Mammary epithelial cell (primary cell): ENCODE measurements around the gene PPP2R2B.

Source experiments
- EZH2 ChIP-seq: IDR thresholded peaks from 2 replicates; pipeline ENCODE4 v1.6.1; 2012; ENCODE audit warnings: low read length, inconsistent platforms, borderline replicate concordance
- TF ChIP-seq, protein P1 (sequence below), 2 donors: IDR thresholded peaks in 1 of 2; conservative IDR thresholded peaks in 1 of 2; 2 replicates each; pipeline ENCODE4 v1.5.1; 2011 to 2012; ENCODE audit warnings: inconsistent platforms in 2 of 2, low read length in 2 of 2, mild to moderate bottlenecking in 2 of 2, control low read depth in 1 of 2, low read depth in 1 of 2; ENCODE audit not compliant: insufficient read depth in 1 of 2; ENCODE audit errors: extremely low read depth in 1 of 2

DNA sequence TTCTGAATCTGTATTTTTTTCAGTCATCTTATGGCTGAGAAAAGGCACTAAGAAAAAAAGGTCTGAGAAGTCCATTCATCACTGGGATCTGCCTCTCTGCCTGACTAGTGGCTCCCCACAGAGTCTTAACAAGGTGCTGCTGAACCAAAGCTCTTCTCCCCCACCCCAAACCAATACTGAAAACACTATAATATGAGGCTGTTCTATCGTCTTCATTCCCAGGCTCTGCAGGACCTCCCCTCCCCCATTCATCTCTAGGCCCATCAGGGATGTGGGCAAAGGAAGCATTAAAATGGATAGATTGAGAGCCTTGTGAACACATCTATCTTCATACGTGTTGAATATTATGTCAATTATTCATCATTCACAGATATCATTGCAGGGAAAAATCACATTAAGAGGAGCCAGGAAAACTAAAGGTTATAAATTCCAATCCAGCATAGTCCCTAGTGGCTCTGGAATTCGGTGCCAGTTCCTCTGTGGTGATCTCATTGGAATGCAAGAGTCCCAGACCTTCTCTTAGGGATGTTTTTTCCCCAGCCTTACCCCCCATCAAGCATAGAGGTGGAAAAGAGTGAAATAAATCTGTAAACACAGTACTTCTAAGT is 318.2 kb downstream of the PPP2R2B start:
- TF ChIP-seq, protein P1, sequence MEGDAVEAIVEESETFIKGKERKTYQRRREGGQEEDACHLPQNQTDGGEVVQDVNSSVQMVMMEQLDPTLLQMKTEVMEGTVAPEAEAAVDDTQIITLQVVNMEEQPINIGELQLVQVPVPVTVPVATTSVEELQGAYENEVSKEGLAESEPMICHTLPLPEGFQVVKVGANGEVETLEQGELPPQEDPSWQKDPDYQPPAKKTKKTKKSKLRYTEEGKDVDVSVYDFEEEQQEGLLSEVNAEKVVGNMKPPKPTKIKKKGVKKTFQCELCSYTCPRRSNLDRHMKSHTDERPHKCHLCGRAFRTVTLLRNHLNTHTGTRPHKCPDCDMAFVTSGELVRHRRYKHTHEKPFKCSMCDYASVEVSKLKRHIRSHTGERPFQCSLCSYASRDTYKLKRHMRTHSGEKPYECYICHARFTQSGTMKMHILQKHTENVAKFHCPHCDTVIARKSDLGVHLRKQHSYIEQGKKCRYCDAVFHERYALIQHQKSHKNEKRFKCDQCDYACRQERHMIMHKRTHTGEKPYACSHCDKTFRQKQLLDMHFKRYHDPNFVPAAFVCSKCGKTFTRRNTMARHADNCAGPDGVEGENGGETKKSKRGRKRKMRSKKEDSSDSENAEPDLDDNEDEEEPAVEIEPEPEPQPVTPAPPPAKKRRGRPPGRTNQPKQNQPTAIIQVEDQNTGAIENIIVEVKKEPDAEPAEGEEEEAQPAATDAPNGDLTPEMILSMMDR (conservative IDR thresholded peaks at IDR 0.05 in 1 of 2, IDR thresholded peaks at IDR 0.05 in 1 of 2; ENCODE audit: extremely low read depth in 1 of 2, insufficient read depth in 1 of 2, low read depth in 1 of 2, low read length in 2 of 2), result no peak
- no peak for TF ChIP-seq EZH2
